ENCODE data around the gene AGXT.

GRCh38 chr2:240896871-240897692 lies 28.5 kb downstream of the AGXT start:
- TF ChIP-seq POLR2AphosphoS5 (IDR thresholded peaks at IDR 0.05) = no peak
- no peak for TF ChIP-seq CTCF (IDR thresholded peaks at IDR 0.05)
